ENCODE measurements around the gene SMIM15. TPM values are rescaled to one million over a fixed set of nuclear protein-coding genes. Genes with fewer than 3 reads are reported as not detected.

Gene SMIM15
- polyA plus RNA-seq, 1 experiment: 30.4 TPM

DNA sequence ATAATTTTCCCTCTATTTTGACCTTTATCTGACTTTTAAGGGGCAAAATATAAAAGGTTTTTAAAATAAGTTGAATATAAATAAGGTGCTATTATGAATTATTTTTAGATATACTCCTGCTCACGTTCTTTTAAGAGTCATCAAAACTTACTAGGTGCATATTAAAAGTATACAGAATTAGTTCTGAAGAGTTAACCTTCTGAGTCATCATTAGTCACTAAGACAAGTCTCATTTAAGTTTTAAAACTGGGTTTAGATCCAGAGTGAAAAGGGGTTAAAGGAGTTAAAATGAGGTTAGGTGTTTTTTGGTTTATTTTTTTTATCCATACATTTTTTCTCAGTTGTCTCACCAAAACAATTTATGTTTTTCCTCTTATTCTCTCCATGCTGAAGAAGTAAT is 41.7 kb downstream of the SMIM15 start:
- TF ChIP-seq, protein P1, sequence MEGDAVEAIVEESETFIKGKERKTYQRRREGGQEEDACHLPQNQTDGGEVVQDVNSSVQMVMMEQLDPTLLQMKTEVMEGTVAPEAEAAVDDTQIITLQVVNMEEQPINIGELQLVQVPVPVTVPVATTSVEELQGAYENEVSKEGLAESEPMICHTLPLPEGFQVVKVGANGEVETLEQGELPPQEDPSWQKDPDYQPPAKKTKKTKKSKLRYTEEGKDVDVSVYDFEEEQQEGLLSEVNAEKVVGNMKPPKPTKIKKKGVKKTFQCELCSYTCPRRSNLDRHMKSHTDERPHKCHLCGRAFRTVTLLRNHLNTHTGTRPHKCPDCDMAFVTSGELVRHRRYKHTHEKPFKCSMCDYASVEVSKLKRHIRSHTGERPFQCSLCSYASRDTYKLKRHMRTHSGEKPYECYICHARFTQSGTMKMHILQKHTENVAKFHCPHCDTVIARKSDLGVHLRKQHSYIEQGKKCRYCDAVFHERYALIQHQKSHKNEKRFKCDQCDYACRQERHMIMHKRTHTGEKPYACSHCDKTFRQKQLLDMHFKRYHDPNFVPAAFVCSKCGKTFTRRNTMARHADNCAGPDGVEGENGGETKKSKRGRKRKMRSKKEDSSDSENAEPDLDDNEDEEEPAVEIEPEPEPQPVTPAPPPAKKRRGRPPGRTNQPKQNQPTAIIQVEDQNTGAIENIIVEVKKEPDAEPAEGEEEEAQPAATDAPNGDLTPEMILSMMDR (IDR thresholded peaks at IDR 0.05; ENCODE audit: insufficient read depth, low read depth, low read length): no peak
- no peaks in the 10 kb centered on the region for H3K36me3 ChIP-seq (ENCODE audit: control insufficient read depth, insufficient read depth, low read length)
- ChIA-PET POLR2A (no interaction called here), CTCF (no interaction called here)
- DNase-seq (ENCODE audit: low read depth): no peak
- H3K4me3 ChIP-seq (ENCODE audit: low read depth, low read length): no peak overlapping the region
- H3K27me3 ChIP-seq (ENCODE audit: control insufficient read depth, insufficient read depth, low read length): no peaks in the 10 kb centered on the region

DNA sequence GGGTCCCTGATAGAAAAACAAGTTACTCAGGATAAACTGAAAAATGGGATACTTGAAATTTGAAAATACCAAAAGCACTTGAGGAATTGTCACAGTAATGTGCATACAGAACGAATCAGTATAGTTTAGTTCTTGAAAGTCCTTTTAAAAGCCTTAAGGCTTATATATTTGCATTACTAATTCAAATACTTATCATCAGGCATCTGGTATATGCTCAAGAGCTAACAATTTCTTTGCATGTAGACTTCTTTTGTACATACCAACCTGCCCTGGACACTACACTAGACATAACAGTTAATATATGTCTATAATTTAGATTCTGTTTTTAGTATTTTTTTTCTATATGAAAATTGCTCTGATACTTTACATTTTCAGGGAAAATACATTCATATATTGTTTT is 43.2 kb downstream of the SMIM15 start:
- Histone ChIP-seq H3K4me3 (ENCODE audit: low read depth, low read length) (no peak overlapping the region), H3K27me3 (ENCODE audit: control insufficient read depth, insufficient read depth, low read length) (no peaks in the 10 kb centered on the region), H3K36me3 (ENCODE audit: control insufficient read depth, insufficient read depth, low read length) (no peaks in the 10 kb centered on the region)
- POLR2A ChIA-PET: no interaction called here
- no peak for DNase-seq (ENCODE audit: low read depth)
- TF ChIP-seq, protein P1 (IDR thresholded peaks at IDR 0.05; ENCODE audit: insufficient read depth, low read depth, low read length): no peak
- CTCF ChIA-PET: no interaction called here

DNA sequence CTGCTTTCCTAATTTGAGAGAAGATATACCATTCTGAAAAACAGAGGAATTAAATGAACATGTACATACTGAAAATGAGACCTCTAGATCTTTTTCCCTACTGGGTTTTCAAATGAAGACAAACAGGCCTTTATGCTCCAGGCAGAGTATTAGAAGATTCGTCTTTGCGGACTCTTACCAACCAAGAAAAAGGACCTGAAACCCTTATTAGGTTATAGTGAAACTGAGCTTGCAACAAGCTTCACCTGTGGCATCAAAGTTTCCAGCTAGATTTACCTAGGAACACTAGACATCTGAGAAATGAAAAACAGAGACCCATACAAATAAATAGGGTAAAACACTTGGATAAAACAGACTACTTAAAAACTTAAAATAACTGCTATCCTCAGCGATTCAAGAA is 46.3 kb downstream of the SMIM15 start:
- Histone ChIP-seq H3K27me3 (ENCODE audit: control insufficient read depth, insufficient read depth, low read length) (no peaks in the 10 kb centered on the region), H3K4me3 (ENCODE audit: low read depth, low read length) (no peak overlapping the region), H3K36me3 (ENCODE audit: control insufficient read depth, insufficient read depth, low read length) (no peaks in the 10 kb centered on the region)
- POLR2A ChIA-PET: no interaction called here
- TF ChIP-seq, protein P1 (IDR thresholded peaks at IDR 0.05; ENCODE audit: insufficient read depth, low read depth, low read length): no peak
- no peak for DNase-seq (ENCODE audit: low read depth)
- CTCF ChIA-PET: no interaction called here

DNA sequence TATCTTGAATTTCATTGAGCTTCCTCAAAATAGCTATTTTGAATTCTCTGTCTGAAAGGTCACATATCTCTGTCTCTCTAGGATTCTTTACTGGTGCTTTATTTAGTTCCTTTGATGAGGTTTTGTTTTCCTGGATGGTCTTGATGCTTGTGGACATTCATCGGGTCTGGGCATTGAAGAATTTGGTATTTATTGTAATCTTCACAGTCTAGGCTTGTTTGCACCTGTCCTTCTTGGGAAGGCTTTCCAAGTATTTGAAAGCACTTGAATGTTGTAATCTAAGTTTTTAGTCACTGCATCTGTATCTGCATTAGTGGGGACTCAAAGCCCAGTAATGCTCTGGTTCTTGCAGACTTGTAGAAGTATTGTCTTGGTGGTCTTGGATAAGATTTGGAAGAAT is 47.8 kb downstream of the SMIM15 start:
- CTCF ChIA-PET: interaction anchor here (1.3 kb wide), 1 partner anchor 11 kb away, joined by 3 read pairs; no protein-coding TSS in a partner anchor
- Histone ChIP-seq H3K36me3 (ENCODE audit: control insufficient read depth, insufficient read depth, low read length) (no peaks in the 10 kb centered on the region), H3K27me3 (ENCODE audit: control insufficient read depth, insufficient read depth, low read length) (no peaks in the 10 kb centered on the region), H3K4me3 (ENCODE audit: low read depth, low read length) (no peak overlapping the region)
- POLR2A ChIA-PET: no interaction called here
- DNase-seq (ENCODE audit: low read depth): no peak
- TF ChIP-seq, protein P1 (IDR thresholded peaks at IDR 0.05; ENCODE audit: insufficient read depth, low read depth, low read length): no peak

Other genes starting within 250 kb of the SMIM15 start
- gene ERCC8, start 217.4 kb downstream of the SMIM15 start, polyA plus RNA-seq (2011; rRNA removed): 10.1 and 12.8 TPM in 2 replicates
- 22.4 and 45.3 TPM in 2 replicates for gene NDUFAF2, start 217.3 kb downstream of the SMIM15 start, polyA plus RNA-seq (2011; rRNA removed)
- gene ZSWIM6, start 169.8 kb upstream of the SMIM15 start, polyA plus RNA-seq (2011; rRNA removed): 11.1 and 11.8 TPM in 2 replicates